ENCODE measurements around the gene PLXNC1.

The PLXNC1 gene

GRCh38 chr12:94320109-94320508 is 171.7 kb downstream of the PLXNC1 start:
- TF ChIP-seq ZNF426 (tag by site-specific recombination; IDR thresholded peaks at IDR 0.05) (no peak), MEIS1 (CRISPR knock-in tag; IDR thresholded peaks at IDR 0.05; ENCODE audit: borderline replicate concordance) (no peak), ZSCAN16 (tag by site-specific recombination; IDR thresholded peaks at IDR 0.05) (no peak), ZNF423 (tag by site-specific recombination; IDR thresholded peaks at IDR 0.05) (no peak), ZBTB20 (tag by site-specific recombination; IDR thresholded peaks at IDR 0.05) (no peak), GLI4 (tag by site-specific recombination; IDR thresholded peaks at IDR 0.05) (no peak), SETDB1 (IDR thresholded peaks at IDR 0.05; ENCODE audit: insufficient read length, low read length) (peak; percentile 95), RBAK (tag by site-specific recombination; IDR thresholded peaks at IDR 0.05) (no peak), ZNF133 (tag by site-specific recombination; IDR thresholded peaks at IDR 0.05) (no peak), ZNF624 (tag by site-specific recombination; IDR thresholded peaks at IDR 0.05) (no peak), ZNF596 (tag by site-specific recombination; IDR thresholded peaks at IDR 0.05) (no peak), ZNF157 (tag by site-specific recombination; IDR thresholded peaks at IDR 0.05) (no peak), ZNF664 (tag by site-specific recombination; IDR thresholded peaks at IDR 0.05) (no peak), ZNF529 (tag by site-specific recombination; IDR thresholded peaks at IDR 0.05; ENCODE audit: insufficient replicate concordance) (peak; percentile 35), ZNF449 (tag by site-specific recombination; IDR thresholded peaks at IDR 0.05) (no peak)
- TF ChIP-seq, protein P1, sequence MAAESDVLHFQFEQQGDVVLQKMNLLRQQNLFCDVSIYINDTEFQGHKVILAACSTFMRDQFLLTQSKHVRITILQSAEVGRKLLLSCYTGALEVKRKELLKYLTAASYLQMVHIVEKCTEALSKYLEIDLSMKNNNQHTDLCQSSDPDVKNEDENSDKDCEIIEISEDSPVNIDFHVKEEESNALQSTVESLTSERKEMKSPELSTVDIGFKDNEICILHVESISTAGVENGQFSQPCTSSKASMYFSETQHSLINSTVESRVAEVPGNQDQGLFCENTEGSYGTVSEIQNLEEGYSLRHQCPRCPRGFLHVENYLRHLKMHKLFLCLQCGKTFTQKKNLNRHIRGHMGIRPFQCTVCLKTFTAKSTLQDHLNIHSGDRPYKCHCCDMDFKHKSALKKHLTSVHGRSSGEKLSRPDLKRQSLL (tag by site-specific recombination; IDR thresholded peaks at IDR 0.05): no peak
- TF ChIP-seq, protein P2, sequence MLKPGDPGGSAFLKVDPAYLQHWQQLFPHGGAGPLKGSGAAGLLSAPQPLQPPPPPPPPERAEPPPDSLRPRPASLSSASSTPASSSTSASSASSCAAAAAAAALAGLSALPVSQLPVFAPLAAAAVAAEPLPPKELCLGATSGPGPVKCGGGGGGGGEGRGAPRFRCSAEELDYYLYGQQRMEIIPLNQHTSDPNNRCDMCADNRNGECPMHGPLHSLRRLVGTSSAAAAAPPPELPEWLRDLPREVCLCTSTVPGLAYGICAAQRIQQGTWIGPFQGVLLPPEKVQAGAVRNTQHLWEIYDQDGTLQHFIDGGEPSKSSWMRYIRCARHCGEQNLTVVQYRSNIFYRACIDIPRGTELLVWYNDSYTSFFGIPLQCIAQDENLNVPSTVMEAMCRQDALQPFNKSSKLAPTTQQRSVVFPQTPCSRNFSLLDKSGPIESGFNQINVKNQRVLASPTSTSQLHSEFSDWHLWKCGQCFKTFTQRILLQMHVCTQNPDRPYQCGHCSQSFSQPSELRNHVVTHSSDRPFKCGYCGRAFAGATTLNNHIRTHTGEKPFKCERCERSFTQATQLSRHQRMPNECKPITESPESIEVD (tag by site-specific recombination; IDR thresholded peaks at IDR 0.05): no peak
- H3K4me1 ChIP-seq (ENCODE audit: control insufficient read depth, insufficient read depth, low read length): no peaks in the 10 kb centered on the region
- no peaks in the 10 kb centered on the region for H3K9me3 ChIP-seq (ENCODE audit: control insufficient read depth, insufficient read depth, low read depth, low read length)
- POLR2A ChIA-PET: no interaction called here
- peaks cover 0 to 27% of the 10 kb centered on the region in 2 experiments; a peak in 2 of 3 replicates for H3K36me3 ChIP-seq (ENCODE audit: control insufficient read depth in 2 of 2, insufficient read depth in 1 of 2, low read length in 2 of 2)
- no peak overlapping the region for H3K27ac ChIP-seq (ENCODE audit: extremely low read depth, low read depth, low read length)
- CTCF ChIA-PET: no interaction called here
- H3K4me3 ChIP-seq (ENCODE audit: low read depth, low read length): no peak overlapping the region

DNA sequence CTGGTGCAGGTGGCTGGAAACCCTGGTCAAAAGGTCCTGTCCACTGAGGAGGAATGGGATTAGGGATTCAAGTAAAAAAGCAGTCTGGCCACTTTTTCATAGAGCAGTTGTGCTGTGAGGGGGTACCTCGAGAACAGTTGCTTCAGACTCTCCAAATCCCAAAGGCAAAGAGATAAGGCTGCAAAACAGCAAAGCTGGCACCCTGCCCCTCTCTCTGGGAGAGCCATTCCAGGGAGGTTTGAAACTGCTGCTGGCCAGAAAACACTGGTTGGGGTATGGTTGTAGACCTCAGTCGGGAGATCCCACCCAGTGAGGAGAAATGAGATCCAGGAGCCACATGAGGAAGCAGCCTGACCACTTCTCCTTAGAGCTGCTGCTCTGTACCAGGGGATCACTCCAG is 174.0 kb downstream of the PLXNC1 start:
- POLR2A ChIA-PET: no interaction called here
- Histone ChIP-seq H3K4me1 (ENCODE audit: control insufficient read depth, insufficient read depth, low read length) (no peaks in the 10 kb centered on the region), H3K36me3 (ENCODE audit: control insufficient read depth in 2 of 2, insufficient read depth in 1 of 2, low read length in 2 of 2) (peaks cover 0 to 34% of the 10 kb centered on the region in 2 experiments; a peak in 2 of 3 replicates), H3K4me3 (ENCODE audit: low read depth, low read length) (no peak overlapping the region), H3K27ac (ENCODE audit: extremely low read depth, low read depth, low read length) (no peak overlapping the region), H3K9me3 (ENCODE audit: control insufficient read depth, insufficient read depth, low read depth, low read length) (no peaks in the 10 kb centered on the region)
- CTCF ChIA-PET: interaction anchor here (0.8 kb wide), 1 partner anchor 11 kb away, joined by 3 read pairs; no protein-coding TSS in a partner anchor
- TF ChIP-seq ZNF785 (tag by site-specific recombination; IDR thresholded peaks at IDR 0.05) (no peak), ZNF366 (tag by site-specific recombination; conservative IDR thresholded peaks at IDR 0.05) (no peak), ZNF514 (tag by site-specific recombination; IDR thresholded peaks at IDR 0.05) (no peak), ZNF664 (tag by site-specific recombination; IDR thresholded peaks at IDR 0.05) (no peak), KLF1 (tag by site-specific recombination; IDR thresholded peaks at IDR 0.05) (no peak), ZNF302 (tag by site-specific recombination; IDR thresholded peaks at IDR 0.05; ENCODE audit: low read depth) (no peak), YY2 (tag by site-specific recombination; IDR thresholded peaks at IDR 0.05) (no peak), ZBTB17 (tag by site-specific recombination; IDR thresholded peaks at IDR 0.05) (no peak)
- TF ChIP-seq, protein P3, sequence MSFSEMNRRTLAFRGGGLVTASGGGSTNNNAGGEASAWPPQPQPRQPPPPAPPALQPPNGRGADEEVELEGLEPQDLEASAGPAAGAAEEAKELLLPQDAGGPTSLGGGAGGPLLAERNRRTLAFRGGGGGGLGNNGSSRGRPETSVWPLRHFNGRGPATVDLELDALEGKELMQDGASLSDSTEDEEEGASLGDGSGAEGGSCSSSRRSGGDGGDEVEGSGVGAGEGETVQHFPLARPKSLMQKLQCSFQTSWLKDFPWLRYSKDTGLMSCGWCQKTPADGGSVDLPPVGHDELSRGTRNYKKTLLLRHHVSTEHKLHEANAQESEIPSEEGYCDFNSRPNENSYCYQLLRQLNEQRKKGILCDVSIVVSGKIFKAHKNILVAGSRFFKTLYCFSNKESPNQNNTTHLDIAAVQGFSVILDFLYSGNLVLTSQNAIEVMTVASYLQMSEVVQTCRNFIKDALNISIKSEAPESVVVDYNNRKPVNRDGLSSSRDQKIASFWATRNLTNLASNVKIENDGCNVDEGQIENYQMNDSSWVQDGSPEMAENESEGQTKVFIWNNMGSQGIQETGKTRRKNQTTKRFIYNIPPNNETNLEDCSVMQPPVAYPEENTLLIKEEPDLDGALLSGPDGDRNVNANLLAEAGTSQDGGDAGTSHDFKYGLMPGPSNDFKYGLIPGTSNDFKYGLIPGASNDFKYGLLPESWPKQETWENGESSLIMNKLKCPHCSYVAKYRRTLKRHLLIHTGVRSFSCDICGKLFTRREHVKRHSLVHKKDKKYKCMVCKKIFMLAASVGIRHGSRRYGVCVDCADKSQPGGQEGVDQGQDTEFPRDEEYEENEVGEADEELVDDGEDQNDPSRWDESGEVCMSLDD (tag by site-specific recombination; IDR thresholded peaks at IDR 0.05): no peak

Data from HEK293 (cell line).